HFFc6 (cell line): ENCODE data around the gene PHF14. TPM values are rescaled to one million over a fixed set of nuclear protein-coding genes. Genes with fewer than 3 reads are reported as not detected.

ENCODE experiments used
- DNase-seq: peaks from one replicate; pipeline ENCODE4 v3.0.0-alpha.2; 2018
- H3K27ac Mint-ChIP-seq: 2 replicates; pipeline ENCODE4 v1.8.0; 2020; ENCODE audit warnings: mild to moderate bottlenecking, mixed read lengths
- H3K27me3 Mint-ChIP-seq: 2 replicates; pipeline ENCODE4 v1.8.0; 2021; ENCODE audit warnings: mild to moderate bottlenecking, moderate library complexity, mixed read lengths; ENCODE audit not compliant: insufficient read depth
- H3K36me3 Mint-ChIP-seq: 2 replicates; pipeline ENCODE4 v1.8.0; 2021; ENCODE audit warnings: low read depth, mixed read lengths
- H3K4me1 Mint-ChIP-seq: 2 replicates; pipeline ENCODE4 v1.8.0; 2020; ENCODE audit warnings: low read depth, mixed read lengths
- H3K4me3 Mint-ChIP-seq: 2 replicates; pipeline ENCODE4 v1.8.0; 2020; ENCODE audit warnings: mild to moderate bottlenecking, moderate library complexity, mixed read lengths
- H3K9me3 Mint-ChIP-seq: 2 replicates; pipeline ENCODE4 v1.8.0; 2020; ENCODE audit warnings: mild to moderate bottlenecking, mixed read lengths
- total RNA-seq, 6 experiments: library from RNA; stranded (reverse); fragmentation: NEBNext Ultra II Directional; extraction: Animal tissue kit (Norgen Biotek cat#: 25700); gene quantifications; 2 replicates in 1 of 6; 3 replicates in 5 of 6; pipeline ENCODE4 v1.2.3, GENCODE V29; 2021
- TF ChIP-seq, protein P1 (sequence below): fragments of 200-600 bp; sonication (generic); IDR thresholded peaks from 2 replicates; pipeline ENCODE4 v1.5.0; 2021; ENCODE audit warnings: antibody characterized with exemption, mild to moderate bottlenecking

PHF14 gene
- total RNA-seq, 6 experiments from 2014 or later, result 11.4 to 15.8 (median 13.3) TPM

- Mint-ChIP-seq H3K27ac (no peak overlapping the region), H3K4me1 (no peaks in the 10 kb centered on the region)
Measured at GRCh38 chr7:11170863-11171568, 197.3 kb downstream of the PHF14 start.

GRCh38 chr7:11171569-11172192 is 198.0 kb downstream of the PHF14 start:
- H3K4me1 Mint-ChIP-seq, result no peaks in the 10 kb centered on the region
- TF ChIP-seq, protein P1, sequence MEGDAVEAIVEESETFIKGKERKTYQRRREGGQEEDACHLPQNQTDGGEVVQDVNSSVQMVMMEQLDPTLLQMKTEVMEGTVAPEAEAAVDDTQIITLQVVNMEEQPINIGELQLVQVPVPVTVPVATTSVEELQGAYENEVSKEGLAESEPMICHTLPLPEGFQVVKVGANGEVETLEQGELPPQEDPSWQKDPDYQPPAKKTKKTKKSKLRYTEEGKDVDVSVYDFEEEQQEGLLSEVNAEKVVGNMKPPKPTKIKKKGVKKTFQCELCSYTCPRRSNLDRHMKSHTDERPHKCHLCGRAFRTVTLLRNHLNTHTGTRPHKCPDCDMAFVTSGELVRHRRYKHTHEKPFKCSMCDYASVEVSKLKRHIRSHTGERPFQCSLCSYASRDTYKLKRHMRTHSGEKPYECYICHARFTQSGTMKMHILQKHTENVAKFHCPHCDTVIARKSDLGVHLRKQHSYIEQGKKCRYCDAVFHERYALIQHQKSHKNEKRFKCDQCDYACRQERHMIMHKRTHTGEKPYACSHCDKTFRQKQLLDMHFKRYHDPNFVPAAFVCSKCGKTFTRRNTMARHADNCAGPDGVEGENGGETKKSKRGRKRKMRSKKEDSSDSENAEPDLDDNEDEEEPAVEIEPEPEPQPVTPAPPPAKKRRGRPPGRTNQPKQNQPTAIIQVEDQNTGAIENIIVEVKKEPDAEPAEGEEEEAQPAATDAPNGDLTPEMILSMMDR, result no peak
- no peak overlapping the region for H3K27ac Mint-ChIP-seq
- H3K36me3 Mint-ChIP-seq, result no peaks in the 10 kb centered on the region
- no peak overlapping the region for H3K4me3 Mint-ChIP-seq
- H3K27me3 Mint-ChIP-seq, result no peaks in the 10 kb centered on the region; the same call in 1 of the 2 replicates
- no peaks in the 10 kb centered on the region for H3K9me3 Mint-ChIP-seq
- DNase-seq, result no peak

More at GRCh38 chr7:11170863-11171568, 197.3 kb downstream of the PHF14 start:
- Mint-ChIP-seq H3K9me3 (no peaks in the 10 kb centered on the region), H3K27me3 (no peaks in the 10 kb centered on the region; the same call in 1 of the 2 replicates), H3K4me3 (no peak overlapping the region), H3K36me3 (no peaks in the 10 kb centered on the region)
- no peak for DNase-seq
- TF ChIP-seq, protein P1, result no peak

DNA sequence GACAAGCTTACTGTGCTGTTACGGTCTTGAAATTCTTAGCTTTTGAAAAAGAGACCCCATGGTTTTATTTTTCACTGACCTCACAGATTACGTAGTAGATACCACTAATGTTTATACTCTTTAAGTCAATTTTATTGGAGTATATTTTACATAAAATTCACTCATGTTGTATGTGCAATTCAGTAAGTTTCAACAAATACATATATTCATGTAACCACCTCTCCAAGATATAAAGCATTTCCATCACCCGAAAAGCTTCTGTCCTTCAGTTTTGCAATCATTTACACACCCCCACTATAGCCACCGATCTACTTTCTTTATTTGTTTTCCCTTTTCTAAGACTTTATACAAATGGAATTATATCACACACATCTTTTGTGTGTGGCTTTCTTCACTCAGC is 199.2 kb downstream of the PHF14 start:
- Mint-ChIP-seq H3K4me3 (no peak overlapping the region), H3K27me3 (no peaks in the 10 kb centered on the region; the same call in 1 of the 2 replicates)

DNA sequence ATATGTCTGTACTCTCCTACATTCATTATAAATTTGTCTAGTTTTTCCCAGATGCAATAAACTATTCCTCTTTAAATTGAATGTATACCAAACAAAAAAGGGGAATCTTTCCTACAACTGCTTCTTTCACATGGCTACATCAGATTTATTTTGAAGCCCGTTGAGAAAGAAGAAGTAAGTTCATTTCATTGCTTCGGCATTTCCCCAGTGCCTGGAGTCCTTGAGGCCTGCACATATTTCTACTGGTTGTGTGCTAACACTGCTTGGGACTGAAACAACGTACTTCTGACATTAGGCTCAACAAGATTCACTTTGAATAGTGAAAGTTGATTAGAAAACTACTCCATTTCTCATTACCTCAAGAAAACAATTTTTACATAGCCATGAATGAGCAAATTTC is 201.7 kb downstream of the PHF14 start:
- Mint-ChIP-seq H3K27me3 (no peaks in the 10 kb centered on the region; the same call in 1 of the 2 replicates), H3K4me1 (peaks cover 13% of the 10 kb centered on the region), H3K4me3 (no peak overlapping the region), H3K27ac (no peak overlapping the region), H3K9me3 (no peaks in the 10 kb centered on the region), H3K36me3 (no peaks in the 10 kb centered on the region)
- TF ChIP-seq, protein P1, result no peak
- no peak for DNase-seq

More for the DNA sequence above, 199.2 kb downstream of the PHF14 start:
- TF ChIP-seq, protein P1, result no peak
- Mint-ChIP-seq H3K9me3 (no peaks in the 10 kb centered on the region), H3K36me3 (no peaks in the 10 kb centered on the region), H3K27ac (no peak overlapping the region), H3K4me1 (peaks cover 9% of the 10 kb centered on the region)
- DNase-seq, result no peak

DNA sequence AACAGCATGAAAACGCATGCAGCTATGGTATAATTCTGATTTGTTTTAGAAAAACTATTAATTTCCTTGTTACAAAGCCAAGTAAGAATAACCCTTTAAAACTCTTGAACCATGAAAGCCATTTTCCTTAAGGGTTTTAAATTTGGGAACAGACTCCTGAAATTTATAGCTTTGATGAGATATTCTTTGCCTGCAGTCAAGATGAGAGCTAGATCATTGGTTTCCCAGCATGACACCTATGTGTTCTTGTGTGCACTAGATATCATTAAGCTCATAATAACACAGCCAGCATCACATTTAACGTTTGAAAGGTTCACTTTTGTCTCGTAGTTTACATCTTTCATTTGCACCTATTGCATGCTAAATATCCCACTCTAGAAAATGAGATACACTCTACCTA is 202.2 kb downstream of the PHF14 start:
- TF ChIP-seq, protein P1, result no peak
- H3K27me3 Mint-ChIP-seq, result no peaks in the 10 kb centered on the region; the same call in none of the 2 replicates
- no peaks in the 10 kb centered on the region for H3K9me3 Mint-ChIP-seq
- peaks cover 13% of the 10 kb centered on the region for H3K4me1 Mint-ChIP-seq
- H3K4me3 Mint-ChIP-seq, result no peak overlapping the region
- H3K36me3 Mint-ChIP-seq, result no peaks in the 10 kb centered on the region
- no peak for DNase-seq
- no peak overlapping the region for H3K27ac Mint-ChIP-seq
